Adrenal gland (tissue), 12 donors: ENCODE results near the gene MEIOB. TPM values are rescaled to one million over a fixed set of nuclear protein-coding genes. Genes with fewer than 3 reads are reported as not detected.

Experiments
- DNase-seq, 7 donors: peaks; one replicate each; pipeline ENCODE4 v3.0.0-alpha.2; 2019 to 2020
- H3K27ac ChIP-seq, 5 donors: fragments of 200-600 bp; sonication (generic) in 4 of 5; 1 replicate in 3 of 5; 2 replicates in 2 of 5; pipeline versions ENCODE4 v1.5.1 to v1.8.0; 2016 to 2020; ENCODE audit warnings: mild to moderate bottlenecking in 1 of 5
- H3K27me3 ChIP-seq: fragments of 200-600 bp; 2 replicates; pipeline ENCODE4 v1.8.0; 2021
- H3K36me3 ChIP-seq, 2 donors: fragments of 200-600 bp; replicated peaks in 1 of 2; 1 replicate in 1 of 2; 2 replicates in 1 of 2; pipeline versions ENCODE4 v1.5.1 to v1.8.0; 2018 to 2022
- H3K4me1 ChIP-seq, 2 donors: fragments of 200-600 bp; replicated peaks in 1 of 2; 1 replicate in 1 of 2; 2 replicates in 1 of 2; pipeline versions ENCODE4 v1.5.1 to v1.8.0; 2018 to 2021
- H3K4me3 ChIP-seq, 4 donors: fragments of 200-600 bp; sonication (generic) in 3 of 4; one replicate each; pipeline ENCODE4 v1.5.1; 2016 to 2018
- H3K9me3 ChIP-seq, 3 donors: fragments of 200-600 bp; sonication (generic) in 1 of 3; replicated peaks in 1 of 3; 1 replicate in 2 of 3; 2 replicates in 1 of 3; pipeline versions ENCODE4 v1.5.1 to v1.8.0; 2016 to 2021
- POLR2A ChIP-seq, 2 donors: fragments of 450-650 bp; IDR thresholded peaks; one replicate each; pipeline ENCODE4 v1.6.1; 2017; ENCODE audit warnings: antibody characterized with exemption in 2 of 2, mild to moderate bottlenecking in 2 of 2, moderate library complexity in 1 of 2
- WGBS, 4 donors: extraction: QIAGEN DNeasy Blood & Tissue Kit in 2 of 4; methylation state at CpG; one replicate each; pipeline versions ENCODE4 v1.1.5 to v1.1.7; 2013 to 2017; 5-methylcytosine and 5-hydroxymethylcytosine counted together
- intact Hi-C, 2 donors: fragments of 100-400 bp; cut with DNase I; formaldehyde crosslinking; loops; one replicate each; pipeline versions ENCODE4 v1.14.1 to v1.15.0; 2022 to 2023
- polyA plus RNA-seq, 3 donors: library from polyadenylated mRNA; stranded (reverse); fragments of 200-250 nt in 2 of 3; fragments of 350-450 nt in 1 of 3; fragmentation: Illumina TruSeq in 1 of 3; extraction: RNeasy Lipid Tissue Mini Kit (QIAGEN cat#74804) in 1 of 3; gene quantifications; one replicate each; pipeline ENCODE4 v1.2.3, GENCODE V29; 2013 to 2014
- total RNA-seq, 9 donors: library from RNA; depleted of rRNA in 4 of 9; stranded (reverse); fragments of >200 nt in 4 of 9; fragments of 120-200 nt in 1 of 9; fragmentation: NEBNext Ultra II Directional in 1 of 9; extraction: Animal tissue kit (Norgen Biotek cat#: 25700) in 1 of 9; gene quantifications; one replicate each; pipeline versions ENCODE4 v1.1.0 to v1.2.4, GENCODE V29; 2013 to 2023
- TF ChIP-seq, protein P1 (sequence below), 6 experiments: fragments of 450-650 bp in 4 of 6; fragments of 200-600 bp in 2 of 6; sonication (generic) in 1 of 6; IDR thresholded peaks; 1 replicate in 5 of 6; 2 replicates in 1 of 6; pipeline versions ENCODE4 v1.5.1 to v1.8.0; 2016 to 2021; ENCODE audit warnings: antibody characterized with exemption in 6 of 6, mild to moderate bottlenecking in 2 of 6, moderate library complexity in 1 of 6
- donor health status: healthy with polysubstance abuse.
- donor health status: Bipolar disorder and iron deficiency.
- donor health status: DM: yes; HTN: yes; CAD: no.
- donor health status: DM: no; HTN: no; CAD: no.
- donor health status: DM: no; HTN: no; CAD: no.
- donor health status: DM: yes; HTN: yes; CAD: no.

The MEIOB gene
- total and polyA plus RNA-seq, 12 donors, result 0.23 TPM; not detected in 11

- no peak for TF ChIP-seq POLR2A (IDR thresholded peaks at IDR 0.05)
- TF ChIP-seq, protein P1, sequence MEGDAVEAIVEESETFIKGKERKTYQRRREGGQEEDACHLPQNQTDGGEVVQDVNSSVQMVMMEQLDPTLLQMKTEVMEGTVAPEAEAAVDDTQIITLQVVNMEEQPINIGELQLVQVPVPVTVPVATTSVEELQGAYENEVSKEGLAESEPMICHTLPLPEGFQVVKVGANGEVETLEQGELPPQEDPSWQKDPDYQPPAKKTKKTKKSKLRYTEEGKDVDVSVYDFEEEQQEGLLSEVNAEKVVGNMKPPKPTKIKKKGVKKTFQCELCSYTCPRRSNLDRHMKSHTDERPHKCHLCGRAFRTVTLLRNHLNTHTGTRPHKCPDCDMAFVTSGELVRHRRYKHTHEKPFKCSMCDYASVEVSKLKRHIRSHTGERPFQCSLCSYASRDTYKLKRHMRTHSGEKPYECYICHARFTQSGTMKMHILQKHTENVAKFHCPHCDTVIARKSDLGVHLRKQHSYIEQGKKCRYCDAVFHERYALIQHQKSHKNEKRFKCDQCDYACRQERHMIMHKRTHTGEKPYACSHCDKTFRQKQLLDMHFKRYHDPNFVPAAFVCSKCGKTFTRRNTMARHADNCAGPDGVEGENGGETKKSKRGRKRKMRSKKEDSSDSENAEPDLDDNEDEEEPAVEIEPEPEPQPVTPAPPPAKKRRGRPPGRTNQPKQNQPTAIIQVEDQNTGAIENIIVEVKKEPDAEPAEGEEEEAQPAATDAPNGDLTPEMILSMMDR (IDR thresholded peaks at IDR 0.05), result no peak
- Histone ChIP-seq H3K27me3 (peaks cover 12% of the 10 kb centered on the region), H3K4me3 (no peak overlapping the region), H3K9me3 (no peaks in the 10 kb centered on the region), H3K4me1 (no peaks in the 10 kb centered on the region), H3K27ac (no peak overlapping the region), H3K36me3 (no peaks in the 10 kb centered on the region)
- DNase-seq, result no peak
- WGBS, 4 donors, result 75 to 79% (median 76%) methylated on average over 6 of the region's 6 CpGs
- intact Hi-C loops, result no loop called here
These were observed 5.9 kb downstream of the MEIOB start for GRCh38 chr16:1865902-1866690.

DNA sequence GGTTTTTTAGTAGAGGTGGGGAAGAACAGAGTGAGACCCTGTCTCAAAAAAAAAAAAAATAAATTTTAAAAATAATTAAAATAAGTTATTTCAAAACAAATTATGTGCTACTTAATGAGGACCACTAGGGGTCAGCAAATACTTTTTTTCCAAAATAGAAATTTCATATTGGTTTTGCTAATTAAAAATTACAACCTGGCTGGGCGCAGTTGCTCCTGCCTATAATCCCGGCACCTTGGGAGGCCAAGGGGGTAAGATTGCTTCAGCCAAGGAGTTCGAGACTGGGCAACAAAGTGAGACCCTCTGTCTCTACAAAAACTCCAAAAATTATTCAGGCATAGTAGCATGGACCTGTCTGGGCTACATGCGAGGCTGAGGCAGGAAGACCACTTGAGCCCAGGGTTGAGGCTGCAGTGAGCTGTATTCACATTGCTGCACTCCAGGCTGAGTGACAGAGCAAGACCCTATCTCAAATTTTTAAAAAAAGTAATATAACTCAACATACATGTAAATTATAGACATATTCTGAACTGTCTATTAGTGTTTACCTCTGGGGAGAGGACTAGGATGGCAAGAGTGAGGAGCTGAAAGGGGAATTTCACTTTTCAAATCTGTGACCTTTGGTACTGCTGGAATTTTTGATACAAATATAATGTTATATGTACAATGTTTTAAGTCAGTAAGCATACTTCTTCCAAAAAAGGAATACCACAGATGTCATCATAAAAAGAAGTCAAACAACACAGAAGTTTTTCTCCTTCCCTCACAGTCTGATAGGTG lies 8.1 kb downstream of the MEIOB start:
- Histone ChIP-seq H3K27me3 (peaks cover 27% of the 10 kb centered on the region), H3K4me1 (no peaks in the 10 kb centered on the region), H3K36me3 (no peaks in the 10 kb centered on the region), H3K9me3 (no peaks in the 10 kb centered on the region), H3K4me3 (no peak overlapping the region), H3K27ac (no peak overlapping the region)
- intact Hi-C loops, result loop anchor here in 1 of 2 donors (5.0 kb wide), 1 partner anchor 68 kb away; no protein-coding TSS in a partner anchor
- 10 to 23% (median 12%) methylated on average over 4 of the region's 4 CpGs for WGBS, 4 donors
- no peak for DNase-seq
- TF ChIP-seq, protein P1 (IDR thresholded peaks at IDR 0.05), result peak; percentile 44 to 72 (median 55)
- TF ChIP-seq POLR2A (IDR thresholded peaks at IDR 0.05), result no peak

DNA sequence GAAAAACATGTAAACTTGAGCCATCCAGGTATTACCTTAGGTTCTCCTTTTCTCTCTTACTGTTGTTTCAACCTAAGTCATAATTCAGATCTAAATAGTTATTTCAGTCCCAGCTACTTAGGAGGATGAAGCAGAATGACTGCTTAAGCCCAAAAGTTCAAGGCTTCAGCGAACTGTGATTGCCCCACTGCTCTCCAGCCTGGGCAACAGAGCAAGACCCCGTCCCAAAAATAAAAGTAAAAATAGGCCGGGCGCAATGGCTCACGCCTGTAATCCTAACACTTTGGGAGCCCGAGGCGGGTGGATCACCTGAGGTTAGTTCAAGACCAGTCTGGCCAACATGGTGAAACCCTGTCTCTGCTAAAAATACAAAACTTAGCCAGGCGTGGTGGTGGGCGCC lies 9.6 kb downstream of the MEIOB start:
- Histone ChIP-seq H3K36me3 (no peaks in the 10 kb centered on the region), H3K27me3 (peaks cover 32% of the 10 kb centered on the region), H3K9me3 (no peaks in the 10 kb centered on the region), H3K27ac (no peak overlapping the region), H3K4me3 (no peak overlapping the region), H3K4me1 (no peaks in the 10 kb centered on the region)
- intact Hi-C loops, result loop anchor here in 1 of 2 donors (5.0 kb wide), 1 partner anchor 70 kb away; no protein-coding TSS in a partner anchor
- no peak for DNase-seq
- TF ChIP-seq POLR2A (IDR thresholded peaks at IDR 0.05), result no peak
- TF ChIP-seq, protein P1 (IDR thresholded peaks at IDR 0.05), result no peak
- 62 to 76% (median 65%) methylated on average over 9 of the region's 9 CpGs for WGBS, 4 donors

GRCh38 chr16:1861730-1862129 lies 10.2 kb downstream of the MEIOB start:
- H3K27me3 ChIP-seq, result peaks cover 38% of the 10 kb centered on the region
- TF ChIP-seq, protein P1 (IDR thresholded peaks at IDR 0.05), result no peak
- TF ChIP-seq POLR2A (IDR thresholded peaks at IDR 0.05), result no peak
- no peaks in the 10 kb centered on the region for H3K4me1 ChIP-seq
- WGBS, 4 donors, result 63 to 74% (median 66%) methylated on average over 5 of the region's 5 CpGs
- H3K36me3 ChIP-seq, result no peaks in the 10 kb centered on the region
- H3K27ac ChIP-seq, result no peak overlapping the region
- DNase-seq, result no peak
- no peak overlapping the region for H3K4me3 ChIP-seq
- H3K9me3 ChIP-seq, result no peaks in the 10 kb centered on the region
- intact Hi-C loops, result loop anchor here in 1 of 2 donors (5.0 kb wide), 1 partner anchor 71 kb away; no protein-coding TSS in a partner anchor
